SK-N-SH (cell line): ENCODE results near the gene TGFBR3.

Experiments
- EP300 ChIP-seq, 2 experiments: IDR thresholded peaks; 2 replicates each; pipeline versions ENCODE4 v1.4.0 to v1.6.1; 2012; ENCODE audit warnings: borderline replicate concordance in 1 of 2, low read depth in 1 of 2, low read length in 1 of 2
- NRF1 ChIP-seq: IDR thresholded peaks from 2 replicates; pipeline ENCODE4 v1.6.1; 2012; ENCODE audit warnings: low read depth, mild to moderate bottlenecking, low read length
- POLR2AphosphoS5 ChIP-seq: IDR thresholded peaks from 2 replicates; pipeline ENCODE4 v1.6.1; 2012; ENCODE audit warnings: low read depth, low read length
- TF ChIP-seq, protein P1 (sequence below): fragments of 200-600 bp; sonication (generic); IDR thresholded peaks from 2 replicates; pipeline ENCODE4 v1.6.1; 2017; ENCODE audit warnings: antibody characterized with exemption, mild to moderate bottlenecking, moderate library complexity
- TF ChIP-seq, protein P2 (sequence below): IDR thresholded peaks from 2 replicates; pipeline ENCODE4 v1.4.0; 2012; ENCODE audit warnings: low read depth

GRCh38 chr1:91877574-91878208 lies 8.3 kb downstream of the TGFBR3 start:
- TF ChIP-seq, protein P1, sequence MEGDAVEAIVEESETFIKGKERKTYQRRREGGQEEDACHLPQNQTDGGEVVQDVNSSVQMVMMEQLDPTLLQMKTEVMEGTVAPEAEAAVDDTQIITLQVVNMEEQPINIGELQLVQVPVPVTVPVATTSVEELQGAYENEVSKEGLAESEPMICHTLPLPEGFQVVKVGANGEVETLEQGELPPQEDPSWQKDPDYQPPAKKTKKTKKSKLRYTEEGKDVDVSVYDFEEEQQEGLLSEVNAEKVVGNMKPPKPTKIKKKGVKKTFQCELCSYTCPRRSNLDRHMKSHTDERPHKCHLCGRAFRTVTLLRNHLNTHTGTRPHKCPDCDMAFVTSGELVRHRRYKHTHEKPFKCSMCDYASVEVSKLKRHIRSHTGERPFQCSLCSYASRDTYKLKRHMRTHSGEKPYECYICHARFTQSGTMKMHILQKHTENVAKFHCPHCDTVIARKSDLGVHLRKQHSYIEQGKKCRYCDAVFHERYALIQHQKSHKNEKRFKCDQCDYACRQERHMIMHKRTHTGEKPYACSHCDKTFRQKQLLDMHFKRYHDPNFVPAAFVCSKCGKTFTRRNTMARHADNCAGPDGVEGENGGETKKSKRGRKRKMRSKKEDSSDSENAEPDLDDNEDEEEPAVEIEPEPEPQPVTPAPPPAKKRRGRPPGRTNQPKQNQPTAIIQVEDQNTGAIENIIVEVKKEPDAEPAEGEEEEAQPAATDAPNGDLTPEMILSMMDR, result no peak
- TF ChIP-seq, protein P2, sequence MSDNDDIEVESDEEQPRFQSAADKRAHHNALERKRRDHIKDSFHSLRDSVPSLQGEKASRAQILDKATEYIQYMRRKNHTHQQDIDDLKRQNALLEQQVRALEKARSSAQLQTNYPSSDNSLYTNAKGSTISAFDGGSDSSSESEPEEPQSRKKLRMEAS, result no peak
- TF ChIP-seq EP300 (IDR thresholded peaks at IDR 0.05; ENCODE audit: borderline replicate concordance in 1 of 2, low read depth in 1 of 2, low read length in 1 of 2), result no peak
- no peak for TF ChIP-seq POLR2AphosphoS5
- no peak for TF ChIP-seq NRF1
